C4-2B (cell line): ENCODE results near the gene RHBDL1.
A peak's percentile ranks its signal among the peaks of the same experiment; 100 is the strongest.

ENCODE experiments used
- H3K27ac ChIP-seq: fragments of 450-650 bp; 2 replicates; pipeline ENCODE4 v1.5.1; 2017
- ZFX ChIP-seq: fragments of 450-650 bp; IDR thresholded peaks from 2 replicates; pipeline ENCODE4 v1.6.1; 2017
- TF ChIP-seq, protein P1 (sequence below): fragments of 450-650 bp; conservative IDR thresholded peaks from 2 replicates; pipeline ENCODE4 v1.5.1; 2017; ENCODE audit warnings: mild to moderate bottlenecking

RHBDL1 gene

DNA sequence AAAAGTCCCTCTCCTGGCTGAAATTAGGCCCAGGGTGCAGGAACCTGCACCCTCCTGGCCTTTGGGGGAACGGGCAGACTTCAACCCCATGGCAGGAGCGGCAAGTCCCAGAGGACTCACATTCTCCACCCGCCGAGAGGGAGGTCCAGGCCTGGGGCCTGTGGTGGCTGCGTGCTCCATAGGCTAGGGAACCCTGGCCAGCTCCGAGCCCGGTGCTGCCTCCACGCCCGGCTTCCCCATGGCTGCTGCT, 50.6 kb downstream of the RHBDL1 start:
- no peak; the same call in 1 of the 2 replicates for TF ChIP-seq ZFX
- TF ChIP-seq, protein P1, sequence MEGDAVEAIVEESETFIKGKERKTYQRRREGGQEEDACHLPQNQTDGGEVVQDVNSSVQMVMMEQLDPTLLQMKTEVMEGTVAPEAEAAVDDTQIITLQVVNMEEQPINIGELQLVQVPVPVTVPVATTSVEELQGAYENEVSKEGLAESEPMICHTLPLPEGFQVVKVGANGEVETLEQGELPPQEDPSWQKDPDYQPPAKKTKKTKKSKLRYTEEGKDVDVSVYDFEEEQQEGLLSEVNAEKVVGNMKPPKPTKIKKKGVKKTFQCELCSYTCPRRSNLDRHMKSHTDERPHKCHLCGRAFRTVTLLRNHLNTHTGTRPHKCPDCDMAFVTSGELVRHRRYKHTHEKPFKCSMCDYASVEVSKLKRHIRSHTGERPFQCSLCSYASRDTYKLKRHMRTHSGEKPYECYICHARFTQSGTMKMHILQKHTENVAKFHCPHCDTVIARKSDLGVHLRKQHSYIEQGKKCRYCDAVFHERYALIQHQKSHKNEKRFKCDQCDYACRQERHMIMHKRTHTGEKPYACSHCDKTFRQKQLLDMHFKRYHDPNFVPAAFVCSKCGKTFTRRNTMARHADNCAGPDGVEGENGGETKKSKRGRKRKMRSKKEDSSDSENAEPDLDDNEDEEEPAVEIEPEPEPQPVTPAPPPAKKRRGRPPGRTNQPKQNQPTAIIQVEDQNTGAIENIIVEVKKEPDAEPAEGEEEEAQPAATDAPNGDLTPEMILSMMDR: no peak
- peak overlapping the region; percentile 100 for H3K27ac ChIP-seq

DNA sequence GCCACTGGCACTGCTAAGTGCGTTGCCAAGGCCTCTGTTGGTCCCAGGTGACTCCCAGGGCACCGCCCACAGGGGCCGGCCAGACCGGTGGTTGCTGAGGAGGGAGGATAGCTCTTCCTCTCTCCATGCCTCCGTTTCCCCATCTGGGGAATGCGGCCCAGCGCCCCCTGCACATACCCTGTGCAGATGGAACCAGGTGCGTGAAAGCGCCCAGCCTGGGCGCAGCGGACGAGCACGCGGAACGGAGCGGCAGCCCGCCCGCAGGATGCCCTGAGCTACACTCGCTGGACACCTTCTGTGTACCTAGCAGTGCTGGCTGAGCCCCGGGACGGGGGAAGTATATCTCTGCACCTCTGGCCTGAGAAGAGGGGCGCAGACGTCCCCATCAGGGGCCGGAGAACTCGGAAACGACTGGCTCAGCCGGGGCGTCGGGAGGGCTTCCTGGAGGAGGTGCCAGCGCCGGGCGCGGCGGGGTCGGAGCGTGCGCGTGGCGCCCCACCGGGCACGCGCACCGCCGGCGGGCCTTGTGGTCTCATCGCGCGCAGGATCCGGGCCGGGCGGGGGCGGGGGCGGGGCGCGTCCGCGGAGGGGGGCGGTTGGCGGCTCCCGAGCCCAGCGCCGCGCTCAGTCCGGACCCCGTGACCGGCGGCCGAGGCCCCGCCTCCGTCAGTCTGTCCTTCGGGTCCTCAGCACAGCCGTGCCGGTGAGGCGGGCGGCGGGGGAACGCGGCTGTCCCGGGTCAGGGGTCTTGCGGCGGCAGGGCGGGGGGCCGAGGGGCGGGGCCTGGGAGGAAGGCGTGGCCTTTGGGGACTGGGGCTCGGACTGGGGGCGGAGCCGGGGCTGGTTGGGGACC, 51.2 kb downstream of the RHBDL1 start, which contains the start of the genes CCDC78 and HAGHL:
TSS of gene CCDC78 (minus strand) at position 6 of the 853 bp plus-strand sequence. CDS start 76 bp downstream, outside the sequence.
TSS of gene HAGHL (plus strand) at position 669 of the 853 bp plus-strand sequence. CDS start 404 bp downstream, outside the sequence.
- peak within 1 kb of the TSS; percentile 100 for H3K27ac ChIP-seq
- TF ChIP-seq, protein P1: no peak
- TF ChIP-seq ZFX: 0 out of 2 replicates have a peak, but pooled peaks have one; percentile 29

DNA sequence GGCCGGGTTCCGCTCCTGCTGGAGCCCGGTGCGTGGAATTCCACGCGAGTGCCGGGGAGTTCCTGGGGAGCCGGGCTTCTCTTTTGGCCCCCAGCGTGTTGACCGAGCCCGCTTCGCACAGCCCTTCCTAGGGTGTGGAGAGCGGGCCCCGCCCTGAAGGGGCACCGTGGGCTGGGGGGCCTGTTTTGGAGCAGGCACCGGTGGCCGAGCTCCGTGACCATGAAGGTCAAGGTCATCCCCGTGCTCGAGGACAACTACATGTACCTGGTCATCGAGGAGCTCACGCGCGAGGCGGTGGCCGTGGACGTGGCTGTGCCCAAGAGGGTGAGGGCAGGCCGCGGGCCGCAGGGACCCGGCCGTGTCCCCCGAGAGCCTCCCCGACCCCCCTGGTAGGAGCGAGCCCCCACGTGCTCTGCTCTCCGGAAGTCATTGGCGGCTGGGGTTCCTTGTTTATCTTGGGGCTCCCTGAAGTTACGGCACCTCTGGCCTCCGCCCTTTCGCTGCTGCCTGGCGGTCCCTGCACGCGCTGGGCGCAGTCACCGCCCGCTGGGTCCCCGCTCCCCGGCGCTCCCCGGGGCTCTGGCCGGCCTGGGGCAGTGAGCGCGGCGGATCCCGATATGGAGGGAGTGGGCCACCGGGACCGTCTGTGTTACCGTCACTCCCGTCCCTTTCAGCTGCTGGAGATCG, 52.0 kb downstream of the RHBDL1 start:
- H3K27ac ChIP-seq: peak overlapping the region; percentile 100
- TF ChIP-seq, protein P1: no peak
- peak; percentile 45; the same call in 1 of the 2 replicates for TF ChIP-seq ZFX
